Adrenal gland (tissue), 12 donors: ENCODE measurements around the gene RPP25. TPM values are rescaled to one million over a fixed set of nuclear protein-coding genes. Genes with fewer than 3 reads are reported as not detected.

Source experiments
- DNase-seq, 7 donors: peaks; one replicate each; pipeline ENCODE4 v3.0.0-alpha.2; 2019 to 2020
- H3K27ac ChIP-seq, 5 donors: fragments of 200-600 bp; sonication (generic) in 4 of 5; 1 replicate in 3 of 5; 2 replicates in 2 of 5; pipeline versions ENCODE4 v1.5.1 to v1.8.0; 2016 to 2020; ENCODE audit warnings: mild to moderate bottlenecking in 1 of 5
- H3K27me3 ChIP-seq: fragments of 200-600 bp; 2 replicates; pipeline ENCODE4 v1.8.0; 2021
- H3K36me3 ChIP-seq, 2 donors: fragments of 200-600 bp; replicated peaks in 1 of 2; 1 replicate in 1 of 2; 2 replicates in 1 of 2; pipeline versions ENCODE4 v1.5.1 to v1.8.0; 2018 to 2022
- H3K4me1 ChIP-seq, 2 donors: fragments of 200-600 bp; replicated peaks in 1 of 2; 1 replicate in 1 of 2; 2 replicates in 1 of 2; pipeline versions ENCODE4 v1.5.1 to v1.8.0; 2018 to 2021
- H3K4me3 ChIP-seq, 4 donors: fragments of 200-600 bp; sonication (generic) in 3 of 4; one replicate each; pipeline ENCODE4 v1.5.1; 2016 to 2018
- H3K9me3 ChIP-seq, 3 donors: fragments of 200-600 bp; sonication (generic) in 1 of 3; replicated peaks in 1 of 3; 1 replicate in 2 of 3; 2 replicates in 1 of 3; pipeline versions ENCODE4 v1.5.1 to v1.8.0; 2016 to 2021
- POLR2A ChIP-seq, 2 donors: fragments of 450-650 bp; IDR thresholded peaks; one replicate each; pipeline ENCODE4 v1.6.1; 2017; ENCODE audit warnings: antibody characterized with exemption in 2 of 2, mild to moderate bottlenecking in 2 of 2, moderate library complexity in 1 of 2
- WGBS, 4 donors: extraction: QIAGEN DNeasy Blood & Tissue Kit in 2 of 4; methylation state at CpG; one replicate each; pipeline versions ENCODE4 v1.1.5 to v1.1.7; 2013 to 2017; 5-methylcytosine and 5-hydroxymethylcytosine counted together
- intact Hi-C, 2 donors: fragments of 100-400 bp; cut with DNase I; formaldehyde crosslinking; loops; one replicate each; pipeline versions ENCODE4 v1.14.1 to v1.15.0; 2022 to 2023
- polyA plus RNA-seq, 3 donors: library from polyadenylated mRNA; stranded (reverse); fragments of 200-250 nt in 2 of 3; fragments of 350-450 nt in 1 of 3; fragmentation: Illumina TruSeq in 1 of 3; extraction: RNeasy Lipid Tissue Mini Kit (QIAGEN cat#74804) in 1 of 3; gene quantifications; one replicate each; pipeline ENCODE4 v1.2.3, GENCODE V29; 2013 to 2014
- total RNA-seq, 9 donors: library from RNA; depleted of rRNA in 4 of 9; stranded (reverse); fragments of >200 nt in 4 of 9; fragments of 120-200 nt in 1 of 9; fragmentation: NEBNext Ultra II Directional in 1 of 9; extraction: Animal tissue kit (Norgen Biotek cat#: 25700) in 1 of 9; gene quantifications; one replicate each; pipeline versions ENCODE4 v1.1.0 to v1.2.4, GENCODE V29; 2013 to 2023
- TF ChIP-seq, protein P1 (sequence below), 6 experiments: fragments of 450-650 bp in 4 of 6; fragments of 200-600 bp in 2 of 6; sonication (generic) in 1 of 6; IDR thresholded peaks; 1 replicate in 5 of 6; 2 replicates in 1 of 6; pipeline versions ENCODE4 v1.5.1 to v1.8.0; 2016 to 2021; ENCODE audit warnings: antibody characterized with exemption in 6 of 6, mild to moderate bottlenecking in 2 of 6, moderate library complexity in 1 of 6
- donor health status: healthy with polysubstance abuse.
- donor health status: Bipolar disorder and iron deficiency.
- donor health status: DM: yes; HTN: yes; CAD: no.
- donor health status: DM: no; HTN: no; CAD: no.
- donor health status: DM: no; HTN: no; CAD: no.
- donor health status: DM: yes; HTN: yes; CAD: no.

The RPP25 gene
- total and polyA plus RNA-seq, 12 donors, result 12.1 to 46.2 (median 24.1) TPM

GRCh38 chr15:74988007-74988800 is 31.6 kb upstream of the RPP25 start:
- Histone ChIP-seq H3K36me3 (no peaks in the 10 kb centered on the region), H3K4me1 (no peaks in the 10 kb centered on the region), H3K9me3 (no peaks in the 10 kb centered on the region), H3K27me3 (no peaks in the 10 kb centered on the region), H3K4me3 (no peak overlapping the region), H3K27ac (no peak overlapping the region)
- TF ChIP-seq, protein P1, sequence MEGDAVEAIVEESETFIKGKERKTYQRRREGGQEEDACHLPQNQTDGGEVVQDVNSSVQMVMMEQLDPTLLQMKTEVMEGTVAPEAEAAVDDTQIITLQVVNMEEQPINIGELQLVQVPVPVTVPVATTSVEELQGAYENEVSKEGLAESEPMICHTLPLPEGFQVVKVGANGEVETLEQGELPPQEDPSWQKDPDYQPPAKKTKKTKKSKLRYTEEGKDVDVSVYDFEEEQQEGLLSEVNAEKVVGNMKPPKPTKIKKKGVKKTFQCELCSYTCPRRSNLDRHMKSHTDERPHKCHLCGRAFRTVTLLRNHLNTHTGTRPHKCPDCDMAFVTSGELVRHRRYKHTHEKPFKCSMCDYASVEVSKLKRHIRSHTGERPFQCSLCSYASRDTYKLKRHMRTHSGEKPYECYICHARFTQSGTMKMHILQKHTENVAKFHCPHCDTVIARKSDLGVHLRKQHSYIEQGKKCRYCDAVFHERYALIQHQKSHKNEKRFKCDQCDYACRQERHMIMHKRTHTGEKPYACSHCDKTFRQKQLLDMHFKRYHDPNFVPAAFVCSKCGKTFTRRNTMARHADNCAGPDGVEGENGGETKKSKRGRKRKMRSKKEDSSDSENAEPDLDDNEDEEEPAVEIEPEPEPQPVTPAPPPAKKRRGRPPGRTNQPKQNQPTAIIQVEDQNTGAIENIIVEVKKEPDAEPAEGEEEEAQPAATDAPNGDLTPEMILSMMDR (IDR thresholded peaks at IDR 0.05), result peak in 5 of 6 experiments; percentile 26 to 50 (median 47)
- TF ChIP-seq POLR2A (IDR thresholded peaks at IDR 0.05), result no peak
- WGBS, 4 donors, result 30 to 50% (median 42%) methylated on average over 4 of the region's 4 CpGs
- intact Hi-C loops, result no loop called here
- peak; percentile 41 to 71 (median 55) for DNase-seq

- Histone ChIP-seq H3K36me3 (no peaks in the 10 kb centered on the region), H3K4me1 (no peaks in the 10 kb centered on the region), H3K27me3 (no peaks in the 10 kb centered on the region), H3K4me3 (no peak overlapping the region), H3K9me3 (no peaks in the 10 kb centered on the region), H3K27ac (no peak overlapping the region)
- intact Hi-C loops, result no loop called here
- TF ChIP-seq POLR2A (IDR thresholded peaks at IDR 0.05), result no peak
- TF ChIP-seq, protein P1 (IDR thresholded peaks at IDR 0.05), result no peak
- WGBS, 4 donors, result 30 to 46% (median 33%) methylated on average over 4 of the region's 4 CpGs
- no peak for DNase-seq
Observed at GRCh38 chr15:74983725-74984231, 27.2 kb upstream of the RPP25 start.

DNA sequence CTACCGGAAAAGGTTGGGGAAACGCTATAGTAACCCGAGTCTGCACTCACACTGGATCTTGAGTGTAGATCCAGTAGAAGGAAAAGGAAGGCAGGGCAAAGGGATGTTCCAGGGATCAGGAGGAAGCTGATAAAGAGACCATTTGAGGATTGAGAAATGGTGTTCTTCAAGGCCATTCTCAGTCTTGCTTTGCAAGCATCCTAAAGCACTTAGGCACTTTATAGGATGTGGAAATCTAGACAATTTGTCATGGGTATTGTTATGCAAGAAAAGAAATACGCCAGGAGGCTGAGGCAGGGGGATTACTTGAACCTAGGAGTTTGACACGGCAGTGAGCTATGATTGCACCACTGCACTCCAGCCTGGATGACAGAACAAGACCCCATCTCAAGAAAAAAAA is 25.6 kb upstream of the RPP25 start:
- Histone ChIP-seq H3K27me3 (no peaks in the 10 kb centered on the region), H3K4me3 (no peak overlapping the region), H3K36me3 (no peaks in the 10 kb centered on the region), H3K27ac (no peak overlapping the region), H3K9me3 (no peaks in the 10 kb centered on the region), H3K4me1 (peaks cover 0 to 3% of the 10 kb centered on the region in 2 donors)
- TF ChIP-seq, protein P1 (IDR thresholded peaks at IDR 0.05), result no peak
- TF ChIP-seq POLR2A (IDR thresholded peaks at IDR 0.05), result no peak
- DNase-seq, result no peak
- 59 to 72% (median 66%) methylated on average over 5 of the region's 5 CpGs for WGBS, 4 donors
- intact Hi-C loops, result no loop called here

DNA sequence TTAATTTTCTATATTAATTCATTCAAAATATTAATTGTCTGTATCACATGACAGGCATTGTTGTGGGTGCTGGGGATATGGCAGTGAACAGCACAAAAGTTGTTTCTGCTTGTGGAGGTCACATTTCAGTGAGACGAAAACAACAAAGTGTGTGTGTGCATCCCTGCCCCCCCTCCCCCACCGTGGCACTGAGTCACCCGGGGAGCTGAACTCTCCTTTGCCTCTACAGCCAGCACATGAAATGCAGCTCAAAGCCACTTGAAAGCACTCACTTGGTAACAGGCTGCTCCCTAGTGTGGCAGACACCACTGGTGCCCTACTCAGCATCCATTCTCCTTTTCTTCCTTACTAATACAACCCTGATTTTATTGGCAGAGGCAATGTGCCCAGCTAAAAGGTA is 21.9 kb upstream of the RPP25 start:
- TF ChIP-seq, protein P1 (IDR thresholded peaks at IDR 0.05), result no peak
- no peak for TF ChIP-seq POLR2A (IDR thresholded peaks at IDR 0.05)
- H3K27ac ChIP-seq, result no peak overlapping the region
- H3K4me1 ChIP-seq, result peaks cover 0 to 3% of the 10 kb centered on the region in 2 donors
- no peaks in the 10 kb centered on the region for H3K9me3 ChIP-seq
- 22 to 54% (median 22%) methylated on average over 1 to 3 of the region's 3 CpGs for WGBS, 4 donors
- no peak overlapping the region for H3K4me3 ChIP-seq
- peak; percentile 60 to 79 (median 75) for DNase-seq
- intact Hi-C loops, result no loop called here
- no peaks in the 10 kb centered on the region for H3K27me3 ChIP-seq
- no peaks in the 10 kb centered on the region for H3K36me3 ChIP-seq
